Limb (tissue), 2 donors: ENCODE measurements around the gene MGAT4B.
"Not testable (repeated sequence)": the region's sequence is repeated elsewhere in the genome, so short reads cannot be mapped to it uniquely, and the experiment has no call there.

Experiments
- DNase-seq, 2 donors: peaks; one replicate each; pipeline ENCODE4 v3.0.0-alpha.2; 2016; ENCODE audit errors: extremely low spot score in 2 of 2

Gene MGAT4B

GRCh38 chr5:179795049-179795862 lies 11.4 kb downstream of the MGAT4B start:
- peak in 1 of 2 donors; percentile 59 for DNase-seq

- no peak for DNase-seq
Observed at GRCh38 chr5:179794575-179794974, 12.1 kb downstream of the MGAT4B start.

GRCh38 chr5:179794171-179794570 lies 12.5 kb downstream of the MGAT4B start:
- DNase-seq: peak in 1 of 2 donors; percentile 34

- DNase-seq: peak; percentile 34 to 59
Observed at GRCh38 chr5:179793468-179794139, 13.1 kb downstream of the MGAT4B start, which contains the start of gene LTC4S. Gene LTC4S, plus strand, starts transcription at chr5:179793986. Its CDS starts 95 bp downstream, at chr5:179794081.

- peak in 1 of 2 donors; percentile 31 for DNase-seq
Observed at GRCh38 chr5:179792612-179793467, 13.8 kb downstream of the MGAT4B start.

- DNase-seq: peak in 1 of 2 donors; percentile 29
Observed at GRCh38 chr5:179791881-179792611, 14.6 kb downstream of the MGAT4B start.

- not testable (repeated sequence) for DNase-seq
Observed at GRCh38 chr5:179789278-179789677, 17.4 kb downstream of the MGAT4B start.

GRCh38 chr5:179788193-179788854 lies 18.3 kb downstream of the MGAT4B start:
- no peak for DNase-seq

GRCh38 chr5:179786861-179787260 lies 19.8 kb downstream of the MGAT4B start:
- no peak for DNase-seq

- no peak for DNase-seq
Observed at GRCh38 chr5:179783128-179783527, 23.5 kb downstream of the MGAT4B start.

GRCh38 chr5:179781846-179782245 lies 24.8 kb downstream of the MGAT4B start:
- no peak for DNase-seq

GRCh38 chr5:179780362-179780761 lies 26.3 kb downstream of the MGAT4B start:
- DNase-seq: no peak

- DNase-seq: no peak
Observed at GRCh38 chr5:179779826-179780225, 26.8 kb downstream of the MGAT4B start.

- no peak for DNase-seq
Observed at GRCh38 chr5:179778591-179778990, 28.1 kb downstream of the MGAT4B start.

- DNase-seq: no peak
Observed at GRCh38 chr5:179777909-179778308, 28.8 kb downstream of the MGAT4B start.

GRCh38 chr5:179777456-179777855 lies 29.2 kb downstream of the MGAT4B start:
- DNase-seq: no peak

- no peak for DNase-seq
Observed at GRCh38 chr5:179776411-179776938, 30.2 kb downstream of the MGAT4B start.

GRCh38 chr5:179774442-179774841 lies 32.2 kb downstream of the MGAT4B start:
- no peak for DNase-seq

- no peak for DNase-seq
Observed at GRCh38 chr5:179773686-179774040, 33.0 kb downstream of the MGAT4B start.

- DNase-seq: no peak
Observed at GRCh38 chr5:179772351-179772750, 34.3 kb downstream of the MGAT4B start.
